Endothelial cell of umbilical vein (primary cell): ENCODE data around the gene ACTG1.

Experiments
- EZH2 ChIP-seq: IDR thresholded peaks from 2 replicates; pipeline ENCODE4 v1.6.1; 2012; ENCODE audit warnings: borderline replicate concordance, low read depth, mild to moderate bottlenecking, moderate library complexity, low read length, inconsistent platforms; ENCODE audit not compliant: severe bottlenecking
- FOS ChIP-seq: IDR thresholded peaks from 2 replicates; pipeline ENCODE4 v1.6.1; 2011; ENCODE audit warnings: mild to moderate bottlenecking, low read length, moderate library complexity, borderline replicate concordance; ENCODE audit not compliant: insufficient read depth
- MAX ChIP-seq: IDR thresholded peaks from 2 replicates; pipeline ENCODE4 v1.6.1; 2011; ENCODE audit not compliant: insufficient read depth, insufficient read length
- POLR2A ChIP-seq: IDR thresholded peaks from 2 replicates; pipeline ENCODE4 v1.6.1; 2012; ENCODE audit warnings: low read depth, mild to moderate bottlenecking, control low read depth, low read length
- POLR2AphosphoS5 ChIP-seq: IDR thresholded peaks from 2 replicates; pipeline ENCODE4 v1.6.1; 2012; ENCODE audit warnings: low read depth, mild to moderate bottlenecking, control low read depth, low read length, moderate library complexity; ENCODE audit not compliant: insufficient read depth
- TF ChIP-seq, protein P1 (sequence below), 2 donors: IDR thresholded peaks; 1 replicate in 1 of 2; 2 replicates in 1 of 2; pipeline ENCODE4 v1.5.1; 2011; ENCODE audit warnings: low read length in 2 of 2, mild to moderate bottlenecking in 2 of 2, moderate library complexity in 2 of 2, control low read depth in 1 of 2, inconsistent platforms in 1 of 2, low read depth in 1 of 2; ENCODE audit not compliant: insufficient read depth in 1 of 2; ENCODE audit errors: extremely low read depth in 1 of 2

- no peak for TF ChIP-seq POLR2A
- TF ChIP-seq, protein P1, sequence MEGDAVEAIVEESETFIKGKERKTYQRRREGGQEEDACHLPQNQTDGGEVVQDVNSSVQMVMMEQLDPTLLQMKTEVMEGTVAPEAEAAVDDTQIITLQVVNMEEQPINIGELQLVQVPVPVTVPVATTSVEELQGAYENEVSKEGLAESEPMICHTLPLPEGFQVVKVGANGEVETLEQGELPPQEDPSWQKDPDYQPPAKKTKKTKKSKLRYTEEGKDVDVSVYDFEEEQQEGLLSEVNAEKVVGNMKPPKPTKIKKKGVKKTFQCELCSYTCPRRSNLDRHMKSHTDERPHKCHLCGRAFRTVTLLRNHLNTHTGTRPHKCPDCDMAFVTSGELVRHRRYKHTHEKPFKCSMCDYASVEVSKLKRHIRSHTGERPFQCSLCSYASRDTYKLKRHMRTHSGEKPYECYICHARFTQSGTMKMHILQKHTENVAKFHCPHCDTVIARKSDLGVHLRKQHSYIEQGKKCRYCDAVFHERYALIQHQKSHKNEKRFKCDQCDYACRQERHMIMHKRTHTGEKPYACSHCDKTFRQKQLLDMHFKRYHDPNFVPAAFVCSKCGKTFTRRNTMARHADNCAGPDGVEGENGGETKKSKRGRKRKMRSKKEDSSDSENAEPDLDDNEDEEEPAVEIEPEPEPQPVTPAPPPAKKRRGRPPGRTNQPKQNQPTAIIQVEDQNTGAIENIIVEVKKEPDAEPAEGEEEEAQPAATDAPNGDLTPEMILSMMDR (IDR thresholded peaks at IDR 0.05; ENCODE audit: extremely low read depth in 1 of 2, insufficient read depth in 1 of 2, low read depth in 1 of 2, low read length in 2 of 2) = no peak
- no peak for TF ChIP-seq FOS
- TF ChIP-seq EZH2 = no peak
- no peak for TF ChIP-seq POLR2AphosphoS5
- TF ChIP-seq MAX = no peak
Measured at GRCh38 chr17:81520021-81520901, 7.7 kb upstream of the ACTG1 start.
